Glutamatergic neuron (in vitro differentiated cells): Measurements from ENCODE around the gene DPYSL4. TPM values are rescaled to one million over a fixed set of nuclear protein-coding genes. Genes with fewer than 3 reads are reported as not detected.

Source experiments
- DNase-seq: peaks from one replicate; pipeline ENCODE4 v3.0.0; 2022
- H3K27ac Mint-ChIP-seq: one replicate; pipeline ENCODE4 v1.8.0; 2020; ENCODE audit warnings: mild to moderate bottlenecking, mixed read lengths, inconsistent platforms; ENCODE audit not compliant: unreplicated experiment
- H3K27me3 Mint-ChIP-seq: one replicate; pipeline ENCODE4 v1.8.0; 2020; ENCODE audit warnings: mild to moderate bottlenecking, moderate library complexity, mixed read lengths, inconsistent platforms; ENCODE audit not compliant: unreplicated experiment
- H3K36me3 Mint-ChIP-seq: one replicate; pipeline ENCODE4 v1.8.0; 2020; ENCODE audit warnings: mild to moderate bottlenecking, mixed read lengths, inconsistent platforms; ENCODE audit not compliant: unreplicated experiment
- H3K4me1 Mint-ChIP-seq: one replicate; pipeline ENCODE4 v1.8.0; 2020; ENCODE audit warnings: mild to moderate bottlenecking, low read depth, mixed read lengths, inconsistent platforms; ENCODE audit not compliant: unreplicated experiment
- H3K4me3 Mint-ChIP-seq: one replicate; pipeline ENCODE4 v1.8.0; 2020; ENCODE audit warnings: mild to moderate bottlenecking, mixed read lengths, inconsistent platforms; ENCODE audit not compliant: unreplicated experiment
- H3K9me3 Mint-ChIP-seq: one replicate; pipeline ENCODE4 v1.8.0; 2020; ENCODE audit warnings: mild to moderate bottlenecking, moderate library complexity, mixed read lengths, inconsistent platforms; ENCODE audit not compliant: unreplicated experiment
- CTCF ChIP-seq: fragments of 200-600 bp; sonication (generic); IDR thresholded peaks from one replicate; pipeline ENCODE4 v1.5.0; 2021; ENCODE audit not compliant: partially characterized antibody, unreplicated experiment
- total RNA-seq: library from RNA; stranded (reverse); fragmentation: NEBNext Ultra II Directional; extraction: Animal tissue kit (Norgen Biotek cat#: 25700); gene quantifications from one replicate; pipeline ENCODE4 v1.2.1, GENCODE V29; 2021; ENCODE audit not compliant: unreplicated experiment

Gene DPYSL4
- total RNA-seq, 1 donor from 2014 or later = 402 TPM

GRCh38 chr10:132207536-132208461, 21.1 kb downstream of the DPYSL4 start:
- no peak overlapping the region for H3K27ac Mint-ChIP-seq
- no peak overlapping the region for H3K4me3 Mint-ChIP-seq
- peaks cover 37% of the 10 kb centered on the region for H3K27me3 Mint-ChIP-seq
- no peak for TF ChIP-seq CTCF
- peaks cover 15% of the 10 kb centered on the region for H3K36me3 Mint-ChIP-seq
- H3K4me1 Mint-ChIP-seq = peaks cover 10% of the 10 kb centered on the region
- DNase-seq = peak; percentile 30
- peaks cover 45% of the 10 kb centered on the region for H3K9me3 Mint-ChIP-seq

- peaks cover 10% of the 10 kb centered on the region for H3K4me1 Mint-ChIP-seq
- H3K9me3 Mint-ChIP-seq = peaks cover 43% of the 10 kb centered on the region
- no peak overlapping the region for H3K4me3 Mint-ChIP-seq
- peak; percentile 70 for DNase-seq
- peaks cover 19% of the 10 kb centered on the region for H3K36me3 Mint-ChIP-seq
- peaks cover 34% of the 10 kb centered on the region for H3K27me3 Mint-ChIP-seq
- TF ChIP-seq CTCF = no peak
- peak overlapping the region; percentile 68 for H3K27ac Mint-ChIP-seq
These were observed 21.8 kb downstream of the DPYSL4 start for GRCh38 chr10:132208462-132209050.

GRCh38 chr10:132209130-132209529, 22.4 kb downstream of the DPYSL4 start:
- DNase-seq = peak; percentile 16
- Mint-ChIP-seq H3K4me3 (no peak overlapping the region), H3K27ac (peak overlapping the region; percentile 68), H3K9me3 (peaks cover 46% of the 10 kb centered on the region), H3K36me3 (peaks cover 25% of the 10 kb centered on the region), H3K4me1 (peaks cover 10% of the 10 kb centered on the region), H3K27me3 (peaks cover 32% of the 10 kb centered on the region)
- no peak for TF ChIP-seq CTCF

- H3K4me1 Mint-ChIP-seq = peaks cover 10% of the 10 kb centered on the region
- no peak overlapping the region for H3K4me3 Mint-ChIP-seq
- H3K36me3 Mint-ChIP-seq = peaks cover 33% of the 10 kb centered on the region
- DNase-seq = peak; percentile 11
- peaks cover 47% of the 10 kb centered on the region for H3K9me3 Mint-ChIP-seq
- peak overlapping the region; percentile 59 for H3K27ac Mint-ChIP-seq
- peaks cover 27% of the 10 kb centered on the region for H3K27me3 Mint-ChIP-seq
- TF ChIP-seq CTCF = no peak
These were observed 23.3 kb downstream of the DPYSL4 start for GRCh38 chr10:132209978-132210530.
